B cell (primary cell): ENCODE measurements around the gene GFOD1. TPM values are rescaled to one million over a fixed set of nuclear protein-coding genes. Genes with fewer than 3 reads are reported as not detected.

Experiments
- ATAC-seq: fragments of 200-7000 bp; cut with Tn5 transposase; one replicate; pipeline ENCODE4 v1.10.0; 2021; ENCODE audit warnings: low read depth, mild to moderate bottlenecking, moderate number of reproducible peaks, moderate library complexity
- CTCF ChIA-PET: fragments of 350-600 bp; sonication (Branson Sonifier 250); formaldehyde crosslinking; loops from one replicate; lab custom pipeline; 2021; ENCODE audit warnings: antibody characterized with exemption, inconsistent platforms; lab: Charles Lee
- POLR2A ChIA-PET: fragments of 350-600 bp; sonication (Branson Sonifier 250); formaldehyde crosslinking; loops from one replicate; lab custom pipeline; 2021; ENCODE audit warnings: antibody characterized with exemption; lab: Charles Lee
- DNase-seq: peaks from one replicate; pipeline ENCODE4 v3.0.0; 2013
- H2AFZ ChIP-seq: 2 replicates; pipeline ENCODE4 v1.6.1; 2012; ENCODE audit warnings: mild to moderate bottlenecking, low read depth, low read length; ENCODE audit not compliant: insufficient read depth, poor library complexity, severe bottlenecking
- H3K27ac ChIP-seq, 2 donors: 1 replicate in 1 of 2; 2 replicates in 1 of 2; pipeline ENCODE4 v1.5.1; 2012 to 2013; ENCODE audit warnings: low read length in 2 of 2, mild to moderate bottlenecking in 2 of 2, moderate library complexity in 1 of 2
- H3K27me3 ChIP-seq, 4 experiments: fragments of 200-600 bp in 1 of 4; sonication (generic) in 1 of 4; replicated peaks in 1 of 4; 1 replicate in 2 of 4; 2 replicates in 2 of 4; pipeline versions ENCODE4 v1.6.1 to v1.7.0; 2013 to 2016; ENCODE audit warnings: low read length in 3 of 4, mild to moderate bottlenecking in 2 of 4, mixed read lengths in 1 of 4, moderate library complexity in 1 of 4; ENCODE audit not compliant: insufficient read depth in 4 of 4, control insufficient read depth in 3 of 4; ENCODE audit errors: control extremely low read depth in 1 of 4
- H3K36me3 ChIP-seq, 2 experiments: replicated peaks in 1 of 2; 1 replicate in 1 of 2; 2 replicates in 1 of 2; pipeline versions ENCODE4 v1.6.1 to v1.7.1; 2013; ENCODE audit warnings: low read length in 1 of 2; ENCODE audit not compliant: insufficient read depth in 2 of 2, control insufficient read depth in 1 of 2; ENCODE audit errors: control extremely low read depth in 1 of 2, extremely low read depth in 1 of 2
- H3K4me1 ChIP-seq, 2 donors: fragments of 200-600 bp in 1 of 2; sonication (generic) in 1 of 2; 1 replicate in 1 of 2; 2 replicates in 1 of 2; pipeline versions ENCODE4 v1.5.1 to v1.6.1; 2013 to 2017; ENCODE audit warnings: low read length in 2 of 2; ENCODE audit not compliant: control insufficient read depth in 2 of 2, insufficient read depth in 2 of 2
- H3K4me2 ChIP-seq: replicated peaks from 2 replicates; pipeline ENCODE3; 2012; ENCODE audit warnings: mild to moderate bottlenecking, low read depth, low read length; ENCODE audit not compliant: poor library complexity, severe bottlenecking
- H3K4me3 ChIP-seq, 5 experiments: fragments of 200-600 bp in 1 of 5; sonication (generic) in 1 of 5; 1 replicate in 3 of 5; 2 replicates in 2 of 5; pipeline versions ENCODE4 v1.5.1 to v1.7.0; 2011 to 2016; ENCODE audit warnings: low read length in 4 of 5, mild to moderate bottlenecking in 4 of 5, low read depth in 2 of 5, control low read depth in 1 of 5, moderate library complexity in 1 of 5; ENCODE audit not compliant: insufficient read depth in 1 of 5; ENCODE audit errors: control extremely low read depth in 1 of 5, extremely low read depth in 1 of 5
- H3K79me2 ChIP-seq: fragments of 200-600 bp; sonication (generic); one replicate; pipeline ENCODE4 v1.6.0; 2016; ENCODE audit warnings: low read length; ENCODE audit not compliant: control insufficient read depth, insufficient read depth
- H3K9ac ChIP-seq: fragments of 200-600 bp; sonication (generic); 2 replicates; pipeline ENCODE4 v1.6.1; 2017; ENCODE audit warnings: mild to moderate bottlenecking, low read length, moderate library complexity
- H3K9me3 ChIP-seq, 3 donors: one replicate each; pipeline versions ENCODE4 v1.6.1 to v1.7.1; 2013; ENCODE audit warnings: low read length in 2 of 3; ENCODE audit not compliant: control insufficient read depth in 2 of 3, insufficient read depth in 1 of 3; ENCODE audit errors: control extremely low read depth in 1 of 3
- H4K20me1 ChIP-seq: 2 replicates; pipeline ENCODE4 v1.6.0; 2012; ENCODE audit warnings: mild to moderate bottlenecking, low read length; ENCODE audit not compliant: insufficient read depth, control insufficient read depth, poor library complexity, severe bottlenecking
- H3K27ac Mint-ChIP-seq: one replicate; pipeline ENCODE4 v1.8.0; 2021; ENCODE audit warnings: mixed read lengths
- H3K27me3 Mint-ChIP-seq: one replicate; pipeline ENCODE4 v1.8.0; 2021; ENCODE audit warnings: mixed read lengths
- H3K4me1 Mint-ChIP-seq: one replicate; pipeline ENCODE4 v1.8.0; 2021; ENCODE audit warnings: mixed read lengths
- H3K4me3 Mint-ChIP-seq: one replicate; pipeline ENCODE4 v1.8.0; 2021; ENCODE audit warnings: mixed read lengths
- H3K9me3 Mint-ChIP-seq: one replicate; pipeline ENCODE4 v1.8.0; 2022; ENCODE audit warnings: mixed read lengths; ENCODE audit not compliant: insufficient read depth
- CTCF ChIP-seq: fragments of 200-600 bp; IDR thresholded peaks from one replicate; pipeline ENCODE4 v1.8.0; 2022; ENCODE audit warnings: antibody characterized with exemption, mild to moderate bottlenecking
- EZH2 ChIP-seq: IDR thresholded peaks from 2 replicates; pipeline ENCODE4 v1.6.1; 2012; ENCODE audit warnings: borderline replicate concordance, low read depth, mild to moderate bottlenecking, moderate library complexity, low read length; ENCODE audit not compliant: insufficient read depth, poor library complexity, severe bottlenecking
- WGBS: methylation state at CpG from one replicate; pipeline ENCODE4 v1.1.5; 2013; ENCODE audit warnings: missing lambda C conversion rate; ENCODE audit not compliant: insufficient coverage; 5-methylcytosine and 5-hydroxymethylcytosine counted together
- intact Hi-C: fragments of 100-400 bp; cut with micrococcal nuclease; formaldehyde crosslinking; loops from one replicate; pipeline ENCODE4 v1.10.0; 2022
- polyA plus RNA-seq: library from polyadenylated mRNA; depleted of rRNA; stranded (reverse); fragments of >200 nt; gene quantifications from 2 replicates; pipeline ENCODE4 v1.2.3, GENCODE V29; 2012
- total RNA-seq, 2 donors: library from RNA; stranded (reverse); fragments of 120-200 nt in 1 of 2; gene quantifications; 1 replicate in 1 of 2; 2 replicates in 1 of 2; pipeline versions ENCODE4 v1.2.3 to v1.2.4, GENCODE V29; 2013 to 2022

Gene GFOD1
- total and polyA plus RNA-seq, 2 donors (not counting 1 experiment from before 2014, with no cell fraction given), result 8.3 to 42.4 TPM

- TF ChIP-seq EZH2, result no peak
- TF ChIP-seq CTCF, result no peak
- Histone ChIP-seq H3K79me2 (peaks cover 42% of the 10 kb centered on the region), H4K20me1 (no peaks in the 10 kb centered on the region), H3K4me1 (peaks cover 49 to 53% of the 10 kb centered on the region in 2 donors), H3K4me2 (no peak overlapping the region), H2AFZ (no peak overlapping the region), H3K36me3 (peaks cover 0 to 10% of the 10 kb centered on the region in 2 experiments), H3K9ac (no peak overlapping the region), H3K27ac (no peak overlapping the region), H3K27me3 (no peaks in the 10 kb centered on the region), H3K4me3 (no peak overlapping the region), H3K9me3 (no peaks in the 10 kb centered on the region)
- intact Hi-C loops, result loop anchor here (10.0 kb wide), 1 partner anchor 162 kb away; the partner anchor contains the start of gene NOL7
- WGBS, result 95% methylated on average over 7 of the region's 11 CpGs
- Mint-ChIP-seq H3K4me1 (peaks cover 53% of the 10 kb centered on the region), H3K9me3 (peaks cover 4% of the 10 kb centered on the region), H3K27me3 (no peaks in the 10 kb centered on the region), H3K4me3 (no peak overlapping the region), H3K27ac (no peak overlapping the region)
- CTCF ChIA-PET, result interaction anchor here (1.0 to 5.0 kb wide), 3 partner anchors 8 to 172 kb away, joined by 4 to 24 read pairs (median 18); partner anchors contain the start of gene SIRT5
- POLR2A ChIA-PET, result no interaction called here
- ATAC-seq (no peak), DNase-seq (no peak)
Observed at GRCh38 chr6:13452346-13453117, 34.9 kb downstream of the GFOD1 start.
